GM19193 (cell line): ENCODE data around the gene SORCS2.

Source experiments
- POLR2A ChIP-seq: IDR thresholded peaks from 4 replicates; pipeline ENCODE4 v1.6.1; 2011; ENCODE audit not compliant: insufficient read depth, insufficient read length; ENCODE audit errors: extremely low read depth

SORCS2 gene

GRCh38 chr4:7213807-7214206 is 21.5 kb downstream of the SORCS2 start:
- TF ChIP-seq POLR2A, result no peak

GRCh38 chr4:7214359-7214758 is 22.0 kb downstream of the SORCS2 start:
- TF ChIP-seq POLR2A, result no peak

GRCh38 chr4:7217039-7217438 is 24.7 kb downstream of the SORCS2 start:
- TF ChIP-seq POLR2A, result no peak

GRCh38 chr4:7217474-7218321 is 25.4 kb downstream of the SORCS2 start:
- TF ChIP-seq POLR2A, result no peak

- TF ChIP-seq POLR2A, result no peak
These were observed 26.3 kb downstream of the SORCS2 start for GRCh38 chr4:7218686-7219085.

GRCh38 chr4:7222521-7222920 is 30.2 kb downstream of the SORCS2 start:
- TF ChIP-seq POLR2A, result no peak

GRCh38 chr4:7223541-7223940 is 31.2 kb downstream of the SORCS2 start:
- no peak for TF ChIP-seq POLR2A

GRCh38 chr4:7224001-7224400 is 31.7 kb downstream of the SORCS2 start:
- TF ChIP-seq POLR2A, result no peak

GRCh38 chr4:7224878-7225533 is 32.7 kb downstream of the SORCS2 start:
- no peak for TF ChIP-seq POLR2A

- TF ChIP-seq POLR2A, result no peak
These were observed 34.1 kb downstream of the SORCS2 start for GRCh38 chr4:7226439-7226838.

GRCh38 chr4:7227008-7227407 is 34.7 kb downstream of the SORCS2 start:
- TF ChIP-seq POLR2A, result no peak

GRCh38 chr4:7228734-7229133 is 36.4 kb downstream of the SORCS2 start:
- TF ChIP-seq POLR2A, result no peak

- no peak for TF ChIP-seq POLR2A
These were observed 39.8 kb downstream of the SORCS2 start for GRCh38 chr4:7232061-7232650.

GRCh38 chr4:7233006-7233580 is 40.8 kb downstream of the SORCS2 start:
- TF ChIP-seq POLR2A, result no peak

- TF ChIP-seq POLR2A, result no peak
These were observed 41.3 kb downstream of the SORCS2 start for GRCh38 chr4:7233601-7234000.
